GM18517 (cell line): Measurements from ENCODE around the gene ICE1.
A peak's percentile ranks its signal among the peaks of the same experiment; 100 is the strongest.
"Not testable (repeated sequence)": the region's sequence is repeated elsewhere in the genome, so short reads cannot be mapped to it uniquely, and the experiment has no call there.

ENCODE experiments used
- ATAC-seq: cut with Tn5 transposase; IDR thresholded peaks from one replicate; pipeline ENCODE4 v1.9.1; 2021; ENCODE audit warnings: mild to moderate bottlenecking, moderate library complexity; ENCODE audit not compliant: unreplicated experiment

Gene ICE1

DNA sequence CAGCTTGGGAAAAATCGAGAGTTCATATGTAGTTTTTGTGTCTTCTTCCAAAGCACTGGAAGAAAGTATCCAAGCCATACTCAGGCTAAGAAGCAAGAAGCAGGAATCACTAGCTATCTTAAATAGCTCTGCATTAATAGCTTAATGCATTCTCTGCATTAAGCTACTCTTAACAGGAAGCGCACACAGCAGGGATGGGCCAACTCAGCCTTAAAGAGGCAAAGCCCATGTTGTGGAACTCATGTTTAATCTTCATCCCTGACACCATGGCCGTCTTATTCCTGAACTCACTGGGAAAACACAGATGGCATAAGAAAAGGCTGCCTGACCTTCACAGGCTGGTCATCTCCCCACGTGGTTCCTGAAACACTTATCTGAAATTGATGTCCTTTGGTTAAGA lies 18.7 kb upstream of the ICE1 start:
- ATAC-seq, result no peak

DNA sequence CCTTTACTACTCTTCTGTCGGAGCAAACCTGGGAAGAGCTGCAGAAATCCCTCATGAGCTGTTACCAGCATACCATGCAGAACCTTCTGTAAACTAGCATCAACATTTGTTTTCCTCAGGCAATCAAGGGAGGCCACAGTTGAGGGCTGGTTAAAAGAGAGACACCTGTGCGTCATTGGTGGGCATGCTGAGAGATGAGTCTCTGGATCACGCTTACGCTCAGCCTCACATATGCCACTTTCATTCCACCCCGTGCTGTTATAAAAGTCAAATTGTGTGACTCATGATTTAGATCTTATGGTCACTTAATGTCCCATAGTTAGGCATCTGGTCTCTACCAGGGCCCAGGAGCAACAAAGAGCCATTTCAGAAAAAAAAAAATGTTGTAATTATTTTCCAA lies 18.1 kb upstream of the ICE1 start:
- no peak for ATAC-seq

GRCh38 chr5:5405441-5405840 lies 17.0 kb upstream of the ICE1 start:
- ATAC-seq, result no peak

DNA sequence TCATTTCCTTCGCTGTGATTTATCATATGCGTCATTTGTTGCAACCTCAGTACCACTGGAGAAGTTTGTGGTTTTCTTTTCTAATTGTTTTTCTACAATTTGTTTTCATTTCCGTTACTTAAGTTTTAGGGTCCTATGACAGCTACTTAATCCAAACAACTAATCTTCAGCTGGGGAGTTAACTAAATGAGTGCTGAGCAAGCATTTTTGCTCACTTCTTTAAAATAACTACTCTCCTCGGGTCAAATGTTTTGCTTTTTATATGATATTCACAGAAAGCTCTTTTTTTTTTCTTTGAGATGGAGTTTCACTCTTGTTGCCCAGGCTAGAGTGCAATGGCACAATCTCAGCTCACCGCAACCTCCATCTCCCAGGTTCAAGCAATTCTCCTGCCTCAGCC lies 14.6 kb upstream of the ICE1 start:
- no peak for ATAC-seq

DNA sequence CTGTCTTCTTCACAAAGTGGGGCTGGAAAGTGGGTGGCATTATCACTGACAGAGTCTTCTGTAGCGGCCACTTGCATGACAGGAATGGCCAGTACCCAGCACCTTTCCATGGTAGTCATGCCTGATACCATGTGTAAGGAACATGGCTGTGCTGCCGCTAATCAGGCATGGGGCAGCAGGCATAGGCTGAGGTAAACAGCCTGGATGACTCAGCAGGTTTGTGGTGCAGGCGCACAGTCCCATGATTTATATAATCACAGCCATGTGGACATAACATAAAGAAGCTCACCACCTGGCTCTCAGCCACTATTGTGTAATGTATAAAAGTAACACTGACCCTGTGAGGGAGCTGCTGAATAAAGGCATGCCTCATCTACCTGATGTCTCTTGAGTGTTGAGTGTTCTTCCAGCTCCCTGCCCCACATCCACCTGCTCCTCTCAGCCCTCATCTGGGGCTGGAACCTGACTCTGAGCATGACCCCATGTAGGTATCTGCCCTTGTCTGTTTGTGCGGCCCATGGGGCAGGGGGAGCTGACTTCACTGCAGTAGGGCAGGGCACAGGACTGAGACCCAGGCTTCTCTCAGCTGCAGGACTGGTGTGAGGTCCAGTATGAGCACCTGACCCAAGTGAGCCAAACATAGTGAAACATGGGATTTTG lies 13.2 kb upstream of the ICE1 start:
- no peak for ATAC-seq

DNA sequence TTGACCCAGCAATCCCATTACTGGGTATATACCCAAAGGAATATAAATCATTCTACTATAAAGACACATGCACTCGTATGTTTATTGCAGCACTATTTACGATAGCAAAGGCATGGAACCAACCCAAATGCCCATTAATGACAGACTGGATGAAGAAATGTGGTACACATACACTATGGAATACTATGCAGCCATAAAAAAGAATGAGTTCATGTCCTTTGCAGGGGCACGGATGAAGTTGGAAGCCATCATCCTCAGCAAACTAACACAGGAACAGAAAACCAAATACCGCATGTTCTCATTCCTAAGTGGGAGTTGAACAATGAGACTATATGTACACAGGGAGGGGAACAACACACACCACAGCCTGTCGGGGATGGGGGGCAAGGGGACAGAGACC lies 8.6 kb upstream of the ICE1 start:
- ATAC-seq, result not testable (repeated sequence)

GRCh38 chr5:5414999-5415398 lies 7.5 kb upstream of the ICE1 start:
- ATAC-seq, result no peak

DNA sequence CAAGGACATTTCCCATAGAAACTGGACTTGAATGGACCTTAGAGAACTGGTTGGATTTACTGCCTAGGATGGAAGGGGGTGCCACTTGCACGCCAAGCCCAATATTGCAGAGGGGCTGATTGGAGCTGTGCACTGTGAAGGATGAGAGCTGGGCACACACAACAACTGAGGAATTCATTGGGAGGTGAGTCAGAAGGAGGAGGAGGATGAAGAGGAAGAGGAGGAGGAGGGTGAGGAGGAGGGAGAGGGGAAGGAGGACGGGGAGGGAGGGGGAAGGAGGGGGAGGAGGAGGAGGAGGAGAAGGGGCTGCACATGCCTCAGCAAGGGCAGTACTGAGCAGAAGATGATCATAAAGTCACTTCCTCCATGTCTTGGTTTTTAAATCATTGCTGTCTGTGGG lies 5.7 kb upstream of the ICE1 start:
- no peak for ATAC-seq

DNA sequence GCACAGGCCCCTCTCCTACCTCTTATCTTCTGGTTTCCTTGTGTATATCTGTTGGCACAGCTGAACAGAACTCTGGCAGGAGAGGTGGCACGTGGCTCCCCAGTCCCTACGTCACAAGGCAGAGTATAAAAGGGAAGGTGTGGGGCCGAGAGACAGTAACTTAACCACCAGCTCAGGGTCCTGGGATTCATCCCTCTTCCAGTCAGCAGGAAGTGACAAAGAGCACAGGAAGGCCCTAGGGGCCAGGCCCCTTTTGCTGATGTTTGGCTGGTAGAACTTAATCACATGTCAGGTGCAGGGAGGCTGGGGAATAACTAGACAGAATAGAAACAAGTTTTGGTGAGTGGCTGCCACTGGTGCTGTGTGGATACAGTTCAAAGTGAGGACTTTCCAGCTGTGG lies 4.5 kb upstream of the ICE1 start:
- no peak for ATAC-seq

- no peak for ATAC-seq
Measured at GRCh38 chr5:5418764-5419163, 3.7 kb upstream of the ICE1 start.

DNA sequence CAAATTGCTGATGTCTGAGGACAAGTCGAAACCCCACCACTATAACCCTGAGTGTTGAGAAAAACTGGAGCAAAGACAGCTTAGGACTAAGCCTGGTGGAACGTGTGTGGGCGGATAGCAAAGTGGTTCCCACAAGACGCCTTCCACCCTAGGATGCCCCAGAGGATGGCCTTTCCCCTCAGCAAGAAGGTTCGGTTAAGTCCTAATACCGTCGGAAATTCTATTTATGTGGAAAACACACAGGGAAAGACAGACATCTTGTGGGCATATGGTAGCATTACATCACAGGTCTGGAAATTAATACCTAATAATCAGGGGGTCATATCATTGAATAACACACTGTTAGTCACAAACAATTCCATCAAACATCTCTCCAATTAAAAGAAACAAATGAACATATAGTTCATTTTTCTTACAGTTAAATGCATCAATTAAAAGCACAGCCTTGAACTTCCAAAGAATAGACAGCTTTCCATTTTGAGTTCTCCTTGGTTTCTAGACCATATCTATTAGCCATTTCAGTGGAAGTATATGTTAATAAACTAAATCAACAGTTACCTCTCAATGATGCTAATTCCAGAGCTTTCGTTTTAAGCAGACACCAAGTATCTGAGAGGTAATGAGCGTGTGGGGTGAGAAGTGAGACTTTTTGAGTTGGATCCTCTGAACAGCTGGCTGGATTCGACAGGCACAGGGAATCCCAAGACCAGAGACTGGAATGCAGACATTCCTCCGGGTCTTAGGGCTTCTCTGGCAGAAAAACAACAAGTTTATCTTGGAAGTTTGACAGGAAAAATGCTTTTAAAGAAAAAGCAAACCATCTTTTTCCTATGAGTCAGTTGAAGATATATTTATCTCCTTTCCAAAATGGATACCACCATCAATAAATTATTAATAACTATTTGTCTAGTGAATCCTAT lies 2.9 kb upstream of the ICE1 start:
- ATAC-seq, result no peak

DNA sequence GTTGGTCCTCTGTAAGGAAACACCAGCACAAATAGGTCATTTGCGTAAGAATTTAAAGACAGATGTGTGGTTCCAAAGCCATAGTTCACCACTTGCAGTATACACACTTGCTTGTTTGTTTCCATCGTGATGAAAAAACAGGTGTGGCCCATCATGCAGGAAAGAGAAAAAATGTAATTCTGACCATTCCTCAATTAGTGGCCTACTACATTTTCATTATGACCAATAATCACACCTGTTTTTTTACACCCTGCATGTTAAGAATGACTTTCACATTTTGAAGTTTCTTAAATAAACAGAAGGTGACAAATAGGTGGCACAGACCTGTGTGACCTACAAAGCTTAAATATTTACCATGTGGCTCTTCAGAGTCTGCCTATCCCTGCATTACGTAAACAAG lies 2.2 kb upstream of the ICE1 start:
- ATAC-seq, result no peak

- peak; percentile 1 for ATAC-seq
Measured at GRCh38 chr5:5421149-5421960, 1.1 kb upstream of the ICE1 start.

DNA sequence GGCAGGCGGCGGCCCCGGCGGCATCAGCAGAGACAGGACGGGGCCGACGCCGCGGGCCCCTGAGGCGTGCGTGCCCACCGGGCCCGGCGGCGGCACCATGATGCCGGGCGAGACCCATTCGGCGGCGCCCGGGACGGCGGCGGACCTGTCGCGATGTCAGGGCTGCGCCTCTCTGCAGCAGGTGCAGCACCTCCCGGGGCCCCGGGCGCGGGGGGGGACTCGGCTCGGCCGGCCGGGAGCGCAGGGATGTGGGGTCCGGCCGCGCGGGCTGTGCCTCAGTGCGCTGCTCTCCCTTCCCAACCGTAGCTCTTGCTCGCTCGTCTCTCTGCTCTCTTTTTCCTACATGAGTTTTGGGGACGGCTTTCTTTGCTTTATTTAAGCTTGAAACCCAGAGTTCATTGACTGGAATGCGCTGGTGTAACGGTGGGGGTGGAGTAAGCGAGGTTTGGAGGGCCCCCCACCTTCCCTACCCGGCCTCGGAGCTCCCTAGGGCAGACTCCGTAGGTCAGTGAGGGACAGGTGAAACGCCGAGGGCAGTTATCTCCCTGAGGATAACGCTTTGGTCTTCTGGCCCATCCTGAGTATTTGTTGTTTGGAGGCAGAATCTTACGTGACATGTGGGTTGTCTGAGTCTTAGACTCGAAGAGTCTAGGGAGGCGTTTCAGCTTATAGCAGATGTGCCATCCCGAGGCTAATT lies 490 bp downstream of the ICE1 start:
- peak; percentile 9 for ATAC-seq

GRCh38 chr5:5423586-5423985 lies 1.1 kb downstream of the ICE1 start:
- no peak for ATAC-seq

DNA sequence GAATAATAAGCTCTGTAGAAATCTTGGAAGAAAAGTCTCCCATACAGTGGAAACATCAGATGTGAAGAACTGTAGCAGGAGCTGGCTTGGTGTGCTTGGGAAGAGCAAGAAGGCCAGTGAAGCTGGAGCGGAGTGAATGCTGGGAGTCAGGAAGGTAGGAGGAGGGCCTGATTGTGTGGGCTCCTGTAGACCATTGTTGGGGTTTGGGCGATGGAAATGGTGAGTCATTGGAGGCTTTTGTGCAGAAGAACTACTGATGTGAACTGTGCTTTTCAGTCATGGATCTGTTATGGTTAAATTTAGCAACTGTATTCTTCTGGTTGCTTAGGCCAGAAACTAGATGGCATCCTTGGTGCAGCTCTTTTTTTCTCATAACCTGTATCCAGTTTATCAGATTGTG lies 2.3 kb downstream of the ICE1 start:
- ATAC-seq, result no peak

GRCh38 chr5:5430136-5430535 lies 7.7 kb downstream of the ICE1 start:
- no peak for ATAC-seq

DNA sequence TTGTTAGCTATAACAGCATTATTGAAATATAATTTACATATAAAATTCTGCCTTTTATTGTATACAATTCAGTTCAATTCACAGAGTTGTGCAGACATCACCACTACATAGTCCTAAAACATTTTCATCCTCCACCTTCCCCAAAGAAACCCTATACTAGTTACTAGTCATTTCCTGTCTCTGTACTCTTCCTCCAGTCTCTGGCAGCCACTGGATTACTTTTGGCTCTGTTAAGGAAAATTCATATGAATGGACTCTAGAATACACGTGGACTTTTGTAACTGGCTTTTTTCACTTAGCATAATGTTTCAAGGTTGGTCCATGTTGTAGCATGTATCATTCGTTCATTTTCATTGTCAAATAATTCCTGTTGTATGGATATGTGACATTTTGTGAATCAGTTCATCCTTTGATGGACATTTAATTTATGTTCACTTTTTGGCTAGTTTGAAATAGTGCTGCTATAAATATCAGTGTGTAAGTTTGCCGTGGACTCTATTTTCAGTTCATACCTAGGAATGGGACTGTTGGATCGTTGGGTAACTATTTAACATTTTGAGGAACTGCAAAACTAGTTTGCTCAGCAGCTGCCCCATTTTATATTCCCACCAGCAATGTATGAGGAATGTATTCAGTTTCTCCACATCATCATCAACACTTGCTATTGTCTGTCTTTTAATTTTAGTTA lies 9.7 kb downstream of the ICE1 start:
- ATAC-seq, result no peak

DNA sequence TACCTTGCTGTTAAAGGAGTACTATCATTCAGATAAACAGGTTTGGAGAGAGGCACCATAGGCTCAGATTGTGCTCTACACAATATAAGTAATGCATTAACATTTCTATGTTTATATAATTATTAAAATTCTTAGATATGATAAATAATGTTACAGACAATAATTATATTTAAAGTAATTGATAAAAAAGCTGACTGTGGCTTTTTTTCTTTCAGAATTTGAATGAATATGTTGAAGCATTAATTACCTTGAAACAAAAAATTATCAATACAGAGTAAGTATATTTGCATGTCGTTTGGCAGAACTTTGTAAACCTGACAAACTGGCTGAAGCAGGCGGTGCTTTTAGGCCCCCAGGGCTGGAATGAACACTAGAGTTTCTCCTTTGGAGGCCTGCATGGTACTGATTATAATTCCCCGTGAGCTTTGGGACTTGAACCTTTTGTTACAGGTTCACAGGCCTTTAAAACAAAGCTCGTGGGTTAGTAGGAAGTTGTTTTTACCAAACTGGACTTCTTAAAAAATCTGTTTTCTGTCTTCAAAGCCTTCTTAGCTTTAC lies 13.8 kb downstream of the ICE1 start:
- ATAC-seq, result no peak
